ENCODE measurements around the gene TREML1.

- TF ChIP-seq CEBPB (IDR thresholded peaks at IDR 0.05) (no peak), RAD21 (IDR thresholded peaks at IDR 0.05; ENCODE audit: low read depth) (no peak), EP300 (IDR thresholded peaks at IDR 0.05; ENCODE audit: borderline replicate concordance) (no peak), ZBTB7A (IDR thresholded peaks at IDR 0.05; ENCODE audit: low read depth) (no peak), USF1 (IDR thresholded peaks at IDR 0.05) (no peak), REST (IDR thresholded peaks at IDR 0.05; ENCODE audit: low read depth) (no peak), CREB1 (IDR thresholded peaks at IDR 0.05; ENCODE audit: low read depth) (no peak), YY1 (IDR thresholded peaks at IDR 0.05; ENCODE audit: low read depth) (no peak), TAF1 (IDR thresholded peaks at IDR 0.05; ENCODE audit: low read depth) (no peak), MAX (IDR thresholded peaks at IDR 0.05) (no peak), EGR1 (IDR thresholded peaks at IDR 0.05) (no peak)
Observed at GRCh38 chr6:41160933-41161332, 6.8 kb upstream of the TREML1 start.

Measured in Ishikawa (cell line).